Keratinocyte (primary cell): Measurements from ENCODE around the gene CTIF. TPM values are rescaled to one million over a fixed set of nuclear protein-coding genes. Genes with fewer than 3 reads are reported as not detected.

Source experiments
- DNase-seq: peaks from one replicate; pipeline ENCODE4 v3.0.0-alpha.2; 2011; ENCODE audit warnings: low read depth, missing footprints, low spot score
- FAIRE-seq: peaks from 2 replicates; lab custom pipeline; 2011; peaks lifted over from hg19 to GRCh38; lab: Jason Lieb, UNC
- H2AFZ ChIP-seq: 2 replicates; pipeline ENCODE4 v1.6.0; 2012; ENCODE audit warnings: low read length, control low read depth, inconsistent platforms; ENCODE audit not compliant: control insufficient read depth
- H3K27ac ChIP-seq: 2 replicates; pipeline ENCODE4 v1.5.1; 2011; ENCODE audit warnings: low read length; ENCODE audit not compliant: control insufficient read depth, insufficient read depth
- H3K27me3 ChIP-seq: 3 replicates; pipeline ENCODE4 v1.6.0; 2011; ENCODE audit warnings: low read length; ENCODE audit not compliant: control insufficient read depth, insufficient read depth; ENCODE audit errors: extremely low read depth
- H3K36me3 ChIP-seq, 2 experiments: 2 replicates in 1 of 2; 3 replicates in 1 of 2; pipeline ENCODE4 v1.5.1; 2011; ENCODE audit warnings: low read length in 2 of 2, mild to moderate bottlenecking in 1 of 2; ENCODE audit not compliant: control insufficient read depth in 2 of 2, insufficient read depth in 2 of 2; ENCODE audit errors: extremely low read depth in 1 of 2
- H3K4me1 ChIP-seq: 3 replicates; pipeline ENCODE4 v1.5.1; 2011; ENCODE audit warnings: low read length; ENCODE audit not compliant: control insufficient read depth, insufficient read depth; ENCODE audit errors: extremely low read depth
- H3K4me2 ChIP-seq: 3 replicates; pipeline ENCODE4 v1.6.0; 2011; ENCODE audit warnings: low read depth, low read length; ENCODE audit not compliant: control insufficient read depth, insufficient read depth; ENCODE audit errors: extremely low read depth
- H3K4me3 ChIP-seq, 3 experiments: fragments of 200-600 bp in 1 of 3; sonication (generic) in 1 of 3; 2 replicates in 2 of 3; 3 replicates in 1 of 3; pipeline ENCODE4 v1.5.1; 2011 to 2016; ENCODE audit warnings: low read length in 3 of 3, mild to moderate bottlenecking in 3 of 3, control low read depth in 2 of 3, inconsistent platforms in 1 of 3, low read depth in 1 of 3, mixed read lengths in 1 of 3, mixed run types in 1 of 3, moderate library complexity in 1 of 3; ENCODE audit not compliant: control insufficient read depth in 2 of 3, insufficient read depth in 2 of 3; ENCODE audit errors: extremely low read depth in 1 of 3
- H3K79me2 ChIP-seq: 2 replicates; pipeline ENCODE4 v1.6.0; 2012; ENCODE audit warnings: low read length; ENCODE audit not compliant: control insufficient read depth, insufficient read depth
- H3K9ac ChIP-seq: 3 replicates; pipeline ENCODE4 v1.6.0; 2011; ENCODE audit warnings: low read length; ENCODE audit not compliant: control insufficient read depth, insufficient read depth; ENCODE audit errors: extremely low read depth
- H3K9me1 ChIP-seq: 3 replicates; pipeline ENCODE4 v1.6.0; 2011; ENCODE audit warnings: low read length; ENCODE audit not compliant: control insufficient read depth, insufficient read depth; ENCODE audit errors: extremely low read depth
- H3K9me3 ChIP-seq: 2 replicates; pipeline ENCODE4 v1.5.1; 2012; ENCODE audit warnings: low read depth, low read length; ENCODE audit not compliant: control insufficient read depth
- H4K20me1 ChIP-seq: 3 replicates; pipeline ENCODE4 v1.6.0; 2011; ENCODE audit warnings: low read length; ENCODE audit not compliant: control insufficient read depth, insufficient read depth; ENCODE audit errors: extremely low read depth
- EZH2 ChIP-seq: IDR thresholded peaks from one replicate; pipeline ENCODE4 v1.6.1; 2012; ENCODE audit warnings: inconsistent platforms, mild to moderate bottlenecking, low read length, moderate library complexity
- dilution Hi-C: fragments of 300-500 bp; cut with MboI; formaldehyde crosslinking; loops from one replicate; pipeline ENCODE4 v1.7.0; 2020; ENCODE audit warnings: low sequenced_read_pairs; ENCODE audit not compliant: extremely low pct_ligation_motif_present
- polyA plus RNA-seq, 5 experiments: library from polyadenylated mRNA; depleted of rRNA in 3 of 5; stranded (reverse) in 3 of 5; stranded (forward) in 1 of 5; unstranded in 1 of 5; fragments of >200 nt; gene quantifications; 1 replicate in 1 of 5; 2 replicates in 3 of 5; 3 replicates in 1 of 5; pipeline versions ENCODE4 v1.2.1 to v1.2.3, GENCODE V29; 2011 to 2012; ENCODE audit warnings: missing spikeins in 2 of 5, low read depth in 1 of 5, low replicate concordance in 1 of 5
- TF ChIP-seq, protein P1 (sequence below), 3 experiments: IDR thresholded peaks in 1 of 3; conservative IDR thresholded peaks in 1 of 3; optimal IDR thresholded peaks in 1 of 3; 2 replicates in 2 of 3; 3 replicates in 1 of 3; pipeline versions ENCODE3 to v1.5.1; 2011; ENCODE audit warnings: low read length in 3 of 3, mild to moderate bottlenecking in 3 of 3, moderate library complexity in 2 of 3, control low read depth in 1 of 3, inconsistent platforms in 1 of 3; ENCODE audit not compliant: insufficient read depth in 2 of 3; ENCODE audit errors: extremely low read depth in 1 of 3

The CTIF gene
- polyA plus RNA-seq, 1 donor (not counting 4 experiments of a cell fraction or from before 2014, with no cell fraction given), result 15.0 TPM

DNA sequence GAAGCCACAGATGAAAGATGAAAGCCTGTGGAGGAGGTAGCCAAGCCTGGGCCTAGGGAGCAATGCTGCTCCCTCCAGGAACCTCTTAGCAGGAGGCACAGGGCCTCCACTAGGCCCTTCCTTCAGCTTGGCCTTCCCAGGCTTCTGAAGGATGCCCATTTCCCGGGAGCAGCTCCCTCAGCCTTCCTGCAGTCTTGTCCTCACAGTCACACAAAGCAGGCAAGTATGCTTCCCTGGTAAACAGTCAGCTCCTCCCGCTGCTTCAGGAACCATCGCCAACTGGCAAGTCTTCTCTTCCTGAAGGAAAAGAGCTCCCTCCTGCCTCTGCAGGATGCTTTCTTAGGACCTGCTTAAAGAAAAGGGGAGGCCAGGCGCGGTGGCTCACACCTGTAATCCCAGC, 358.7 kb downstream of the CTIF start:
- H3K9me1 ChIP-seq, result no peaks in the 10 kb centered on the region
- H4K20me1 ChIP-seq, result no peaks in the 10 kb centered on the region
- H3K4me2 ChIP-seq, result no peak overlapping the region
- H3K36me3 ChIP-seq, result no peaks in the 10 kb centered on the region
- dilution Hi-C loops, result no loop called here
- H2AFZ ChIP-seq, result no peak overlapping the region
- H3K9me3 ChIP-seq, result no peaks in the 10 kb centered on the region
- DNase-seq, result no peak
- TF ChIP-seq, protein P1, sequence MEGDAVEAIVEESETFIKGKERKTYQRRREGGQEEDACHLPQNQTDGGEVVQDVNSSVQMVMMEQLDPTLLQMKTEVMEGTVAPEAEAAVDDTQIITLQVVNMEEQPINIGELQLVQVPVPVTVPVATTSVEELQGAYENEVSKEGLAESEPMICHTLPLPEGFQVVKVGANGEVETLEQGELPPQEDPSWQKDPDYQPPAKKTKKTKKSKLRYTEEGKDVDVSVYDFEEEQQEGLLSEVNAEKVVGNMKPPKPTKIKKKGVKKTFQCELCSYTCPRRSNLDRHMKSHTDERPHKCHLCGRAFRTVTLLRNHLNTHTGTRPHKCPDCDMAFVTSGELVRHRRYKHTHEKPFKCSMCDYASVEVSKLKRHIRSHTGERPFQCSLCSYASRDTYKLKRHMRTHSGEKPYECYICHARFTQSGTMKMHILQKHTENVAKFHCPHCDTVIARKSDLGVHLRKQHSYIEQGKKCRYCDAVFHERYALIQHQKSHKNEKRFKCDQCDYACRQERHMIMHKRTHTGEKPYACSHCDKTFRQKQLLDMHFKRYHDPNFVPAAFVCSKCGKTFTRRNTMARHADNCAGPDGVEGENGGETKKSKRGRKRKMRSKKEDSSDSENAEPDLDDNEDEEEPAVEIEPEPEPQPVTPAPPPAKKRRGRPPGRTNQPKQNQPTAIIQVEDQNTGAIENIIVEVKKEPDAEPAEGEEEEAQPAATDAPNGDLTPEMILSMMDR (optimal IDR thresholded peaks at IDR 0.05 in 1 of 3, IDR thresholded peaks at IDR 0.05 in 1 of 3, conservative IDR thresholded peaks at IDR 0.05 in 1 of 3; ENCODE audit: extremely low read depth in 1 of 3, insufficient read depth in 2 of 3, low read length in 3 of 3), result no peak
- no peak for TF ChIP-seq EZH2
- H3K27me3 ChIP-seq, result no peaks in the 10 kb centered on the region
- H3K4me3 ChIP-seq, result no peak overlapping the region
- no peaks in the 10 kb centered on the region for H3K79me2 ChIP-seq
- no peak overlapping the region for H3K9ac ChIP-seq
- no peak overlapping the region for H3K27ac ChIP-seq
- peaks cover 18% of the 10 kb centered on the region for H3K4me1 ChIP-seq
- FAIRE-seq, result no peak

GRCh38 chr18:48898521-48898920, 359.7 kb downstream of the CTIF start:
- dilution Hi-C loops, result no loop called here
- H3K9me1 ChIP-seq, result no peaks in the 10 kb centered on the region
- no peaks in the 10 kb centered on the region for H4K20me1 ChIP-seq
- H3K27ac ChIP-seq, result no peak overlapping the region
- H3K4me1 ChIP-seq, result peaks cover 11% of the 10 kb centered on the region
- TF ChIP-seq, protein P1 (optimal IDR thresholded peaks at IDR 0.05 in 1 of 3, IDR thresholded peaks at IDR 0.05 in 1 of 3, conservative IDR thresholded peaks at IDR 0.05 in 1 of 3; ENCODE audit: extremely low read depth in 1 of 3, insufficient read depth in 2 of 3, low read length in 3 of 3), result no peak
- TF ChIP-seq EZH2, result no peak
- no peak for FAIRE-seq
- H3K9ac ChIP-seq, result no peak overlapping the region
- no peak overlapping the region for H3K4me2 ChIP-seq
- H2AFZ ChIP-seq, result no peak overlapping the region
- no peaks in the 10 kb centered on the region for H3K36me3 ChIP-seq
- no peaks in the 10 kb centered on the region for H3K27me3 ChIP-seq
- no peak overlapping the region for H3K4me3 ChIP-seq
- H3K9me3 ChIP-seq, result no peaks in the 10 kb centered on the region
- H3K79me2 ChIP-seq, result no peaks in the 10 kb centered on the region
- no peak for DNase-seq
